HepG2 (cell line): ENCODE measurements around the gene STOML1. TPM values are rescaled to one million over a fixed set of nuclear protein-coding genes. Genes with fewer than 3 reads are reported as not detected.

ENCODE experiments used
- ATAC-seq: fragments of 200-7000 bp; cut with Tn5 transposase; 3 replicates; pipeline ENCODE4 v1.9.1; 2020; ENCODE audit warnings: mild to moderate bottlenecking, moderate library complexity
- BruUV-seq: library from RNA; stranded (reverse); fragments of 400-500 nt; replicated peaks from 2 replicates; lab custom pipeline; 2021; lab: Mats Ljungman, UMichigan
- CTCF ChIA-PET: fragments of 300-600 bp; formaldehyde crosslinking; extraction: SDS; loops from one replicate; lab custom pipeline; 2021; ENCODE audit warnings: low total read pairs, inconsistent platforms, low intra/inter-chr PET ratio; lab: Yijun Ruan, JAX
- POLR2A ChIA-PET: fragments of 350-600 bp; sonication (Branson Sonifier 250); formaldehyde crosslinking; loops from one replicate; lab custom pipeline; 2020; ENCODE audit warnings: antibody characterized with exemption, inconsistent platforms; lab: Yijun Ruan, JAX
- DNase-seq: peaks from one replicate; pipeline ENCODE4 v3.0.0-alpha.2; 2015; ENCODE audit warnings: low spot score
- FAIRE-seq: peaks from 3 replicates; lab custom pipeline; 2011; peaks lifted over from hg19 to GRCh38; lab: Jason Lieb, UNC
- H2AFZ ChIP-seq: one replicate; pipeline ENCODE4 v1.6.1; 2011; ENCODE audit warnings: low read length, inconsistent platforms
- H3K27ac ChIP-seq: fragments of 300-600 bp; 3 replicates; pipeline ENCODE4 v1.8.0; 2011; ENCODE audit warnings: mixed run types, mild to moderate bottlenecking, mixed read lengths, low read length, inconsistent platforms; ENCODE audit not compliant: insufficient read depth; ENCODE audit errors: extremely low read length
- H3K27me3 ChIP-seq, 2 experiments: fragments of 200-600 bp in 1 of 2; 2 replicates in 1 of 2; 3 replicates in 1 of 2; pipeline versions ENCODE4 v1.6.0 to v1.8.0; 2011; ENCODE audit warnings: low read length in 2 of 2, mild to moderate bottlenecking in 2 of 2, moderate library complexity in 2 of 2, inconsistent platforms in 1 of 2; ENCODE audit not compliant: insufficient read depth in 2 of 2, control insufficient read depth in 1 of 2
- H3K36me3 ChIP-seq, 2 experiments: fragments of 200-600 bp in 1 of 2; replicated peaks in 1 of 2; 2 replicates in 1 of 2; 3 replicates in 1 of 2; pipeline versions ENCODE4 v1.5.1 to v1.8.0; 2011; ENCODE audit warnings: low read length in 2 of 2, inconsistent platforms in 1 of 2; ENCODE audit not compliant: insufficient read depth in 2 of 2, control insufficient read depth in 1 of 2
- H3K4me1 ChIP-seq: 2 replicates; pipeline ENCODE4 v1.5.1; 2012; ENCODE audit warnings: low read length, inconsistent platforms; ENCODE audit not compliant: insufficient read depth
- H3K4me2 ChIP-seq: 2 replicates; pipeline ENCODE4 v1.6.0; 2011; ENCODE audit warnings: low read depth, low read length, inconsistent platforms
- H3K4me3 ChIP-seq, 3 experiments: fragments of 200-600 bp in 1 of 3; sonication (generic), shearing (Covaris generic) in 1 of 3; replicated peaks in 1 of 3; 2 replicates each; pipeline ENCODE4 v1.5.1; 2011 to 2016; ENCODE audit warnings: low read length in 3 of 3, inconsistent platforms in 2 of 3, low read depth in 2 of 3, mild to moderate bottlenecking in 2 of 3, control low read depth in 1 of 3, mixed read lengths in 1 of 3; ENCODE audit not compliant: insufficient read depth in 1 of 3
- H3K79me2 ChIP-seq: one replicate; pipeline ENCODE4 v1.6.1; 2011; ENCODE audit warnings: low read length, inconsistent platforms; ENCODE audit not compliant: insufficient read depth
- H3K9ac ChIP-seq: 2 replicates; pipeline ENCODE4 v1.6.0; 2011; ENCODE audit warnings: mild to moderate bottlenecking, low read depth, low read length, inconsistent platforms; ENCODE audit not compliant: insufficient read depth
- H3K9me3 ChIP-seq: 2 replicates; pipeline ENCODE4 v1.5.1; 2012; ENCODE audit warnings: mild to moderate bottlenecking, low read length
- H4K20me1 ChIP-seq: 2 replicates; pipeline ENCODE4 v1.6.0; 2011; ENCODE audit warnings: inconsistent platforms, mild to moderate bottlenecking, low read length, moderate library complexity; ENCODE audit not compliant: insufficient read depth
- FOXO1 ChIP-seq: sonication (generic); formaldehyde crosslinking; IDR thresholded peaks from 2 replicates; pipeline ENCODE4 v1.4.0; 2020; ENCODE audit warnings: missing genetic modification reagents
- GMEB1 ChIP-seq: sonication (generic); formaldehyde crosslinking; IDR thresholded peaks from 2 replicates; pipeline ENCODE4 v1.5.1; 2020; ENCODE audit warnings: missing genetic modification reagents, mild to moderate bottlenecking, borderline replicate concordance
- HMG20B ChIP-seq: conservative IDR thresholded peaks from 2 replicates; pipeline ENCODE4 v1.6.1; 2016; ENCODE audit warnings: missing genetic modification reagents, missing compliant biosample characterization
- IKZF4 ChIP-seq: sonication (generic); formaldehyde crosslinking; IDR thresholded peaks from 2 replicates; pipeline ENCODE4 v1.5.1; 2020; ENCODE audit warnings: borderline replicate concordance, mild to moderate bottlenecking, low read depth, missing genetic modification reagents; ENCODE audit errors: not compliant biosample characterization
- MNT ChIP-seq: fragments of 450-650 bp; IDR thresholded peaks from 2 replicates; pipeline ENCODE4 v1.6.1; 2016
- SMAD3 ChIP-seq: sonication (generic); formaldehyde crosslinking; IDR thresholded peaks from 2 replicates; pipeline ENCODE4 v1.4.0; 2020; ENCODE audit warnings: missing genetic modification reagents
- SOX6 ChIP-seq, 2 experiments: fragments of 450-650 bp in 1 of 2; sonication (generic) in 1 of 2; formaldehyde crosslinking in 1 of 2; IDR thresholded peaks; 2 replicates each; pipeline versions ENCODE4 v1.4.0 to v1.6.1; 2017 to 2020; ENCODE audit warnings: antibody characterized with exemption in 1 of 2, mild to moderate bottlenecking in 1 of 2, missing genetic modification reagents in 1 of 2
- ZBTB26 ChIP-seq: IDR thresholded peaks from 2 replicates; pipeline ENCODE4 v1.6.1; 2016; ENCODE audit warnings: missing compliant biosample characterization, missing genetic modification reagents, borderline replicate concordance
- WGBS: methylation state at CpG from one replicate; pipeline ENCODE4 v1.1.6; 2017; ENCODE audit warnings: low lambda C conversion rate; 5-methylcytosine and 5-hydroxymethylcytosine counted together
- in situ Hi-C: cut with HindIII; loops from 2 replicates; pipeline ENCODE4 v1.10.0; 2017; ENCODE audit warnings: low pct_unique_long_range_greater_than_20kb; ENCODE audit not compliant: extremely low pct_ligation_motif_present
- intact Hi-C: fragments of 100-400 bp; cut with micrococcal nuclease; formaldehyde crosslinking; loops from one replicate; pipeline ENCODE4 v1.10.0; 2022; ENCODE audit not compliant: unreplicated experiment
- polyA plus RNA-seq, 8 experiments: library from polyadenylated mRNA; depleted of rRNA in 3 of 8; stranded (reverse) in 7 of 8; unstranded in 1 of 8; fragments of >200 nt; fragmentation: Illumina TruSeq in 4 of 8; extraction: Trizol in 4 of 8; gene quantifications; 2 replicates each; pipeline versions ENCODE4 v1.2.1 to v1.2.3, GENCODE V29; 2011 to 2016; ENCODE audit warnings: low read depth in 4 of 8, missing spikeins in 1 of 8, mixed read lengths in 1 of 8; ENCODE audit not compliant: insufficient read depth in 1 of 8
- total RNA-seq, 5 experiments: library from RNA; depleted of rRNA; stranded (reverse); fragments of >200 nt; fragmentation: Illumina TruSeq; extraction: Trizol; gene quantifications; 2 replicates each; pipeline ENCODE4 v1.2.3, GENCODE V29; 2016; ENCODE audit warnings: low read depth in 1 of 5

The STOML1 gene
- total and polyA plus RNA-seq, 2 of the 13 experiments (the other 11 are each of a cell fraction or from before 2014, with no cell fraction given) = 3.5 to 3.7 TPM

- in situ Hi-C loops = no loop called here
- 76% methylated on average over 5 of the region's 13 CpGs for WGBS
Measured at GRCh38 chr15:73985101-73985873, 6.8 kb downstream of the STOML1 start.

More at GRCh38 chr15:73985101-73985873, 6.8 kb downstream of the STOML1 start:
- Histone ChIP-seq H3K27ac (no peak overlapping the region), H4K20me1 (no peaks in the 10 kb centered on the region), H2AFZ (no peak overlapping the region), H3K27me3 (no peaks in the 10 kb centered on the region; a peak in 1 of 5 replicates), H3K4me1 (no peaks in the 10 kb centered on the region)
- ATAC-seq = no peak
- ChIA-PET POLR2A (no interaction called here), CTCF (no interaction called here)
- no peak for DNase-seq
- intact Hi-C loops = no loop called here
- TF ChIP-seq SOX6 (IDR thresholded peaks at IDR 0.05) (no peak), SOX6 (CRISPR knock-in tag; IDR thresholded peaks at IDR 0.05) (no peak), SMAD3 (CRISPR knock-in tag) (no peak), MNT (no peak), IKZF4 (no peak), HMG20B (CRISPR knock-in tag) (no peak), FOXO1 (CRISPR knock-in tag) (no peak), ZBTB26 (CRISPR knock-in tag) (no peak), GMEB1 (CRISPR knock-in tag) (no peak)
- TF ChIP-seq, all 625 proteins: peak for 0
- Histone ChIP-seq H3K9ac (no peak overlapping the region), H3K9me3 (no peaks in the 10 kb centered on the region), H3K79me2 (no peaks in the 10 kb centered on the region), H3K4me2 (no peak overlapping the region), H3K4me3 (no peak overlapping the region), H3K36me3 (no peaks in the 10 kb centered on the region; a peak in 1 of 5 replicates)
- FAIRE-seq = no peak
- no TSS peak for BruUV-seq
